HepG2 (cell line): Measurements from ENCODE around the gene GRAMD4.

ENCODE experiments used
- ELF1 ChIP-seq: sonication (generic); formaldehyde crosslinking; IDR thresholded peaks from 2 replicates; pipeline ENCODE4 v1.4.0; 2020; ENCODE audit warnings: missing genetic modification reagents
- FOSL1 ChIP-seq: sonication (generic); formaldehyde crosslinking; IDR thresholded peaks from 2 replicates; pipeline ENCODE4 v1.9.0; 2021; ENCODE audit warnings: missing genetic modification reagents, borderline replicate concordance
- SMAD1 ChIP-seq: sonication (generic); formaldehyde crosslinking; IDR thresholded peaks from 2 replicates; pipeline ENCODE4 v1.4.0; 2020; ENCODE audit warnings: missing genetic modification reagents, low read depth, mild to moderate bottlenecking, borderline replicate concordance
- SMAD3 ChIP-seq: sonication (generic); formaldehyde crosslinking; IDR thresholded peaks from 2 replicates; pipeline ENCODE4 v1.4.0; 2020; ENCODE audit warnings: missing genetic modification reagents
- SMC3 ChIP-seq: IDR thresholded peaks from 2 replicates; pipeline ENCODE4 v1.6.1; 2011; ENCODE audit warnings: low read length, improper control_type of control experiment
- ZNF629 ChIP-seq: sonication (generic); formaldehyde crosslinking; conservative IDR thresholded peaks from 2 replicates; pipeline ENCODE4 v1.5.0; 2020; ENCODE audit warnings: missing genetic modification reagents
- ZNF674 ChIP-seq: sonication (generic); formaldehyde crosslinking; IDR thresholded peaks from 2 replicates; pipeline ENCODE4 v1.5.0; 2020; ENCODE audit warnings: low read depth, mild to moderate bottlenecking, missing genetic modification reagents
- TF ChIP-seq, protein P1 (sequence below): sonication (generic); formaldehyde crosslinking; IDR thresholded peaks from 2 replicates; pipeline ENCODE4 v1.5.1; 2020; ENCODE audit warnings: missing genetic modification reagents, mild to moderate bottlenecking, borderline replicate concordance
- TF ChIP-seq, protein P2 (sequence below): sonication (generic); formaldehyde crosslinking; conservative IDR thresholded peaks from 2 replicates; pipeline ENCODE4 v1.8.0; 2022; ENCODE audit warnings: mild to moderate bottlenecking, moderate library complexity, missing genetic modification reagents
- TF ChIP-seq, protein P3 (sequence below), 2 experiments: sonication (generic) in 1 of 2; formaldehyde crosslinking in 1 of 2; IDR thresholded peaks; 2 replicates each; pipeline versions ENCODE4 v1.5.1 to v1.6.1; 2011 to 2020; ENCODE audit warnings: borderline replicate concordance in 1 of 2, low read depth in 1 of 2, low read length in 1 of 2, mild to moderate bottlenecking in 1 of 2, missing genetic modification reagents in 1 of 2, moderate library complexity in 1 of 2
- TF ChIP-seq, protein P4 (sequence below): IDR thresholded peaks from 2 replicates; pipeline ENCODE4 v1.6.1; 2012; ENCODE audit warnings: low read depth, low read length, improper control_type of control experiment
- TF ChIP-seq, protein P5 (sequence below): fragments of 450-650 bp; IDR thresholded peaks from 2 replicates; pipeline ENCODE4 v1.6.1; 2017; ENCODE audit warnings: mild to moderate bottlenecking

DNA sequence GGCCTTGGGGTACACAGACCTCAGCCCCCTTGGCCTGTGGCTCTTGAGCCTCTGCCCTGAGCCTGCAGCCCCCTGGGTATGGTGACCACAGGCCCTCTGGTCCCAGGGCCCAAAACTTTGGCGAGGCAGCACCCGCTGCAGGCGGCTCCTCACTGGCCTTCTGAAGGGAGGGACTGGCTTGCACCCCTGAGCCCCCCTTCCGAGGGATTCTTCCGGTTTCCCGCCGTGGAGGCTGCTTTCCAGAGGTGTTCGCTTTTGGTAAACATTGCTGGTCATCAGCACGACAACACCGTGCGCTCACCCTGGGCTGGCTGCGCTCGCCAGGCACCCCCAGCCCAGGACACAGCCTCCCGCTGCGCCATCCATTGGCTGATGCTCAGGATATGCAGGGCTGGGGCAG, 42.0 kb downstream of the GRAMD4 start:
- TF ChIP-seq, protein P1, sequence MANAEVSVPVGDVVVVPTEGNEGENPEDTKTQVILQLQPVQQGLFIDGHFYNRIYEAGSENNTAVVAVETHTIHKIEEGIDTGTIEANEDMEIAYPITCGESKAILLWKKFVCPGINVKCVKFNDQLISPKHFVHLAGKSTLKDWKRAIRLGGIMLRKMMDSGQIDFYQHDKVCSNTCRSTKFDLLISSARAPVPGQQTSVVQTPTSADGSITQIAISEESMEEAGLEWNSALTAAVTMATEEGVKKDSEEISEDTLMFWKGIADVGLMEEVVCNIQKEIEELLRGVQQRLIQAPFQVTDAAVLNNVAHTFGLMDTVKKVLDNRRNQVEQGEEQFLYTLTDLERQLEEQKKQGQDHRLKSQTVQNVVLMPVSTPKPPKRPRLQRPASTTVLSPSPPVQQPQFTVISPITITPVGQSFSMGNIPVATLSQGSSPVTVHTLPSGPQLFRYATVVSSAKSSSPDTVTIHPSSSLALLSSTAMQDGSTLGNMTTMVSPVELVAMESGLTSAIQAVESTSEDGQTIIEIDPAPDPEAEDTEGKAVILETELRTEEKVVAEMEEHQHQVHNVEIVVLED: no peak
- TF ChIP-seq FOSL1 (no peak), ELF1 (no peak), SMAD3 (CRISPR knock-in tag) (no peak), ZNF629 (CRISPR knock-in tag) (no peak), SMAD1 (CRISPR knock-in tag) (no peak), ZNF674 (no peak), SMC3 (no peak)
- TF ChIP-seq, protein P2, sequence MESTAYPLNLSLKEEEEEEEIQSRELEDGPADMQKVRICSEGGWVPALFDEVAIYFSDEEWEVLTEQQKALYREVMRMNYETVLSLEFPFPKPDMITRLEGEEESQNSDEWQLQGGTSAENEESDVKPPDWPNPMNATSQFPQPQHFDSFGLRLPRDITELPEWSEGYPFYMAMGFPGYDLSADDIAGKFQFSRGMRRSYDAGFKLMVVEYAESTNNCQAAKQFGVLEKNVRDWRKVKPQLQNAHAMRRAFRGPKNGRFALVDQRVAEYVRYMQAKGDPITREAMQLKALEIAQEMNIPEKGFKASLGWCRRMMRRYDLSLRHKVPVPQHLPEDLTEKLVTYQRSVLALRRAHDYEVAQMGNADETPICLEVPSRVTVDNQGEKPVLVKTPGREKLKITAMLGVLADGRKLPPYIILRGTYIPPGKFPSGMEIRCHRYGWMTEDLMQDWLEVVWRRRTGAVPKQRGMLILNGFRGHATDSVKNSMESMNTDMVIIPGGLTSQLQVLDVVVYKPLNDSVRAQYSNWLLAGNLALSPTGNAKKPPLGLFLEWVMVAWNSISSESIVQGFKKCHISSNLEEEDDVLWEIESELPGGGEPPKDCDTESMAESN: no peak
- TF ChIP-seq, protein P3, sequence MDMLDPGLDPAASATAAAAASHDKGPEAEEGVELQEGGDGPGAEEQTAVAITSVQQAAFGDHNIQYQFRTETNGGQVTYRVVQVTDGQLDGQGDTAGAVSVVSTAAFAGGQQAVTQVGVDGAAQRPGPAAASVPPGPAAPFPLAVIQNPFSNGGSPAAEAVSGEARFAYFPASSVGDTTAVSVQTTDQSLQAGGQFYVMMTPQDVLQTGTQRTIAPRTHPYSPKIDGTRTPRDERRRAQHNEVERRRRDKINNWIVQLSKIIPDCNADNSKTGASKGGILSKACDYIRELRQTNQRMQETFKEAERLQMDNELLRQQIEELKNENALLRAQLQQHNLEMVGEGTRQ (IDR thresholded peaks at IDR 0.05; ENCODE audit: low read depth, low read length): no peak
- TF ChIP-seq, protein P3 (CRISPR knock-in tag; IDR thresholded peaks at IDR 0.05; ENCODE audit: borderline replicate concordance): no peak
- TF ChIP-seq, protein P4, sequence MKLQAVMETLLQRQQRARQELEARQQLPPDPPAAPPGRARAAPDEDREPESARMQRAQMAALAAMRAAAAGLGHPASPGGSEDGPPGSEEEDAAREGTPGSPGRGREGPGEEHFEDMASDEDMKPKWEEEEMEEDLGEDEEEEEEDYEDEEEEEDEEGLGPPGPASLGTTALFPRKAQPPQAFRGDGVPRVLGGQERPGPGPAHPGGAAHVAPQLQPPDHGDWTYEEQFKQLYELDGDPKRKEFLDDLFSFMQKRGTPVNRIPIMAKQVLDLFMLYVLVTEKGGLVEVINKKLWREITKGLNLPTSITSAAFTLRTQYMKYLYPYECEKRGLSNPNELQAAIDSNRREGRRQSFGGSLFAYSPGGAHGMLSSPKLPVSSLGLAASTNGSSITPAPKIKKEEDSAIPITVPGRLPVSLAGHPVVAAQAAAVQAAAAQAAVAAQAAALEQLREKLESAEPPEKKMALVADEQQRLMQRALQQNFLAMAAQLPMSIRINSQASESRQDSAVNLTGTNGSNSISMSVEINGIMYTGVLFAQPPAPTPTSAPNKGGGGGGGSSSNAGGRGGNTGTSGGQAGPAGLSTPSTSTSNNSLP: no peak
- TF ChIP-seq, protein P5, sequence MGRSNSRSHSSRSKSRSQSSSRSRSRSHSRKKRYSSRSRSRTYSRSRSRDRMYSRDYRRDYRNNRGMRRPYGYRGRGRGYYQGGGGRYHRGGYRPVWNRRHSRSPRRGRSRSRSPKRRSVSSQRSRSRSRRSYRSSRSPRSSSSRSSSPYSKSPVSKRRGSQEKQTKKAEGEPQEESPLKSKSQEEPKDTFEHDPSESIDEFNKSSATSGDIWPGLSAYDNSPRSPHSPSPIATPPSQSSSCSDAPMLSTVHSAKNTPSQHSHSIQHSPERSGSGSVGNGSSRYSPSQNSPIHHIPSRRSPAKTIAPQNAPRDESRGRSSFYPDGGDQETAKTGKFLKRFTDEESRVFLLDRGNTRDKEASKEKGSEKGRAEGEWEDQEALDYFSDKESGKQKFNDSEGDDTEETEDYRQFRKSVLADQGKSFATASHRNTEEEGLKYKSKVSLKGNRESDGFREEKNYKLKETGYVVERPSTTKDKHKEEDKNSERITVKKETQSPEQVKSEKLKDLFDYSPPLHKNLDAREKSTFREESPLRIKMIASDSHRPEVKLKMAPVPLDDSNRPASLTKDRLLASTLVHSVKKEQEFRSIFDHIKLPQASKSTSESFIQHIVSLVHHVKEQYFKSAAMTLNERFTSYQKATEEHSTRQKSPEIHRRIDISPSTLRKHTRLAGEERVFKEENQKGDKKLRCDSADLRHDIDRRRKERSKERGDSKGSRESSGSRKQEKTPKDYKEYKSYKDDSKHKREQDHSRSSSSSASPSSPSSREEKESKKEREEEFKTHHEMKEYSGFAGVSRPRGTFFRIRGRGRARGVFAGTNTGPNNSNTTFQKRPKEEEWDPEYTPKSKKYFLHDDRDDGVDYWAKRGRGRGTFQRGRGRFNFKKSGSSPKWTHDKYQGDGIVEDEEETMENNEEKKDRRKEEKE: no peak
